Measurements from ENCODE around the gene TMEM233. TPM values are rescaled to one million over a fixed set of nuclear protein-coding genes. Genes with fewer than 3 reads are reported as not detected.

TMEM233 gene
- total RNA-seq, 1 donor from 2014 or later: not detected

GRCh38 chr12:119576915-119577314, 16.7 kb upstream of the TMEM233 start:
- Mint-ChIP-seq H3K4me1 (ENCODE audit: low read depth) (no peaks in the 10 kb centered on the region), H3K27me3 (ENCODE audit: low read depth) (peaks cover 6% of the 10 kb centered on the region), H3K27ac (ENCODE audit: unreplicated experiment) (no peak overlapping the region), H3K4me3 (ENCODE audit: unreplicated experiment) (no peak overlapping the region), H3K36me3 (ENCODE audit: low read depth) (no peaks in the 10 kb centered on the region), H3K9me3 (ENCODE audit: low read depth) (no peaks in the 10 kb centered on the region)
- TF ChIP-seq CTCF (IDR thresholded peaks at IDR 0.05): no peak
- DNase-seq (ENCODE audit: low spot score): no peak

GRCh38 chr12:119578112-119578511, 15.5 kb upstream of the TMEM233 start:
- Mint-ChIP-seq H3K9me3 (ENCODE audit: low read depth) (no peaks in the 10 kb centered on the region), H3K27ac (ENCODE audit: unreplicated experiment) (no peak overlapping the region), H3K4me1 (ENCODE audit: low read depth) (no peaks in the 10 kb centered on the region), H3K27me3 (ENCODE audit: low read depth) (peaks cover 6% of the 10 kb centered on the region), H3K36me3 (ENCODE audit: low read depth) (no peaks in the 10 kb centered on the region), H3K4me3 (ENCODE audit: unreplicated experiment) (no peak overlapping the region)
- TF ChIP-seq CTCF (IDR thresholded peaks at IDR 0.05): no peak
- DNase-seq (ENCODE audit: low spot score): no peak

- DNase-seq (ENCODE audit: low spot score): no peak
- H3K36me3 Mint-ChIP-seq (ENCODE audit: low read depth): no peaks in the 10 kb centered on the region
- peaks cover 38% of the 10 kb centered on the region for H3K27me3 Mint-ChIP-seq (ENCODE audit: low read depth)
- H3K9me3 Mint-ChIP-seq (ENCODE audit: low read depth): peaks cover 3% of the 10 kb centered on the region
- peaks cover under 1% of the 10 kb centered on the region for H3K4me1 Mint-ChIP-seq (ENCODE audit: low read depth)
- no peak overlapping the region for H3K27ac Mint-ChIP-seq (ENCODE audit: unreplicated experiment)
- H3K4me3 Mint-ChIP-seq (ENCODE audit: unreplicated experiment): no peak overlapping the region
- no peak for TF ChIP-seq CTCF (IDR thresholded peaks at IDR 0.05)
These were observed 4.5 kb upstream of the TMEM233 start for GRCh38 chr12:119589097-119589496.

- Mint-ChIP-seq H3K27ac (ENCODE audit: unreplicated experiment) (no peak overlapping the region), H3K4me1 (ENCODE audit: low read depth) (peaks cover 6% of the 10 kb centered on the region), H3K4me3 (ENCODE audit: unreplicated experiment) (no peak overlapping the region), H3K9me3 (ENCODE audit: low read depth) (peaks cover 3% of the 10 kb centered on the region), H3K36me3 (ENCODE audit: low read depth) (no peaks in the 10 kb centered on the region), H3K27me3 (ENCODE audit: low read depth) (peaks cover 43% of the 10 kb centered on the region)
- TF ChIP-seq CTCF (IDR thresholded peaks at IDR 0.05): no peak
- DNase-seq (ENCODE audit: low spot score): no peak
These were observed 3.9 kb upstream of the TMEM233 start for GRCh38 chr12:119589634-119590033.

- H3K27me3 Mint-ChIP-seq (ENCODE audit: low read depth): peaks cover 65% of the 10 kb centered on the region
- no peaks in the 10 kb centered on the region for H3K36me3 Mint-ChIP-seq (ENCODE audit: low read depth)
These were observed 1.3 kb upstream of the TMEM233 start for GRCh38 chr12:119592232-119592631.

More at GRCh38 chr12:119592232-119592631, 1.3 kb upstream of the TMEM233 start:
- DNase-seq (ENCODE audit: low spot score): no peak
- TF ChIP-seq CTCF (IDR thresholded peaks at IDR 0.05): no peak
- Mint-ChIP-seq H3K27ac (ENCODE audit: unreplicated experiment) (no peak overlapping the region), H3K4me3 (ENCODE audit: unreplicated experiment) (no peak overlapping the region), H3K4me1 (ENCODE audit: low read depth) (peaks cover 12% of the 10 kb centered on the region), H3K9me3 (ENCODE audit: low read depth) (peaks cover 3% of the 10 kb centered on the region)

Data from chondrocyte (in vitro differentiated cells).